HG02759 (cell line): ENCODE data around the gene NDUFS8.
"Not testable (repeated sequence)": the region's sequence is repeated elsewhere in the genome, so short reads cannot be mapped to it uniquely, and the experiment has no call there.

Source experiments
- ATAC-seq: cut with Tn5 transposase; IDR thresholded peaks from one replicate; pipeline ENCODE4 v1.9.1; 2021; ENCODE audit warnings: mild to moderate bottlenecking, moderate library complexity; ENCODE audit not compliant: unreplicated experiment

NDUFS8 gene

GRCh38 chr11:68030318-68031143 is at the start of gene NDUFS8:
NDUFS8 (plus strand) TSS chr11:68030681; CDS start chr11:68032152, 1,471 bp downstream.
- peak; percentile 92 for ATAC-seq

GRCh38 chr11:67981226-67981625 is 49.3 kb upstream of the NDUFS8 start:
- ATAC-seq: not testable (repeated sequence)

GRCh38 chr11:67982255-67982857 is 48.1 kb upstream of the NDUFS8 start:
- ATAC-seq: not testable (repeated sequence)

- no peak for ATAC-seq
Measured at GRCh38 chr11:67983951-67984350, 46.5 kb upstream of the NDUFS8 start.

- not testable (repeated sequence) for ATAC-seq
Measured at GRCh38 chr11:67985302-67985701, 45.2 kb upstream of the NDUFS8 start.

GRCh38 chr11:67990546-67991346 is 39.7 kb upstream of the NDUFS8 start:
- not testable (repeated sequence) for ATAC-seq

GRCh38 chr11:67991347-67992121 is 38.9 kb upstream of the NDUFS8 start:
- not testable (repeated sequence) for ATAC-seq

- ATAC-seq: not testable (repeated sequence)
Measured at GRCh38 chr11:67993821-67994220, 36.7 kb upstream of the NDUFS8 start.

- not testable (repeated sequence) for ATAC-seq
Measured at GRCh38 chr11:67994387-67994786, 36.1 kb upstream of the NDUFS8 start.

- ATAC-seq: not testable (repeated sequence)
Measured at GRCh38 chr11:67995129-67995528, 35.4 kb upstream of the NDUFS8 start.

- ATAC-seq: not testable (repeated sequence)
Measured at GRCh38 chr11:67995579-67995978, 34.9 kb upstream of the NDUFS8 start.

- no peak for ATAC-seq
Measured at GRCh38 chr11:67996051-67996450, 34.4 kb upstream of the NDUFS8 start.

- ATAC-seq: no peak
Measured at GRCh38 chr11:67996622-67997474, 33.6 kb upstream of the NDUFS8 start.

GRCh38 chr11:67997475-67997921 is 33.0 kb upstream of the NDUFS8 start:
- ATAC-seq: no peak

- no peak for ATAC-seq
Measured at GRCh38 chr11:67998150-67999045, 32.1 kb upstream of the NDUFS8 start.

- ATAC-seq: no peak
Measured at GRCh38 chr11:67999201-67999629, 31.3 kb upstream of the NDUFS8 start.

- no peak for ATAC-seq
Measured at GRCh38 chr11:67999704-68000103, 30.8 kb upstream of the NDUFS8 start.

- peak; percentile 24 for ATAC-seq
Measured at GRCh38 chr11:68002575-68002937, 27.9 kb upstream of the NDUFS8 start.
